PC-9 (cell line): Measurements from ENCODE around the gene IL22RA2.

Source experiments
- CTCF ChIP-seq: fragments of 200-600 bp; sonication (generic); conservative IDR thresholded peaks from 2 replicates; pipeline ENCODE4 v1.6.1; 2017; ENCODE audit warnings: mixed run types, antibody characterized with exemption, mild to moderate bottlenecking, moderate library complexity
- EZH2 ChIP-seq: fragments of 200-600 bp; sonication (generic); IDR thresholded peaks from 2 replicates; pipeline ENCODE4 v1.8.0; 2017; ENCODE audit warnings: antibody characterized with exemption, low read depth

- no peak for TF ChIP-seq CTCF
- TF ChIP-seq EZH2, result no peak
Measured at GRCh38 chr6:137106183-137106582, 67.3 kb downstream of the IL22RA2 start.
